HG03575 (cell line): ENCODE data around the gene ACCS.

Experiments
- ATAC-seq: cut with Tn5 transposase; IDR thresholded peaks from one replicate; pipeline ENCODE4 v1.9.1; 2021; ENCODE audit not compliant: unreplicated experiment, insufficient number of reproducible peaks, low FRiP score; ENCODE audit errors: extremely low read depth

The ACCS gene

GRCh38 chr11:44034639-44035038 lies 31.4 kb upstream of the ACCS start:
- ATAC-seq, result no peak

- ATAC-seq, result no peak
These were observed 29.0 kb upstream of the ACCS start for GRCh38 chr11:44036811-44037657.

DNA sequence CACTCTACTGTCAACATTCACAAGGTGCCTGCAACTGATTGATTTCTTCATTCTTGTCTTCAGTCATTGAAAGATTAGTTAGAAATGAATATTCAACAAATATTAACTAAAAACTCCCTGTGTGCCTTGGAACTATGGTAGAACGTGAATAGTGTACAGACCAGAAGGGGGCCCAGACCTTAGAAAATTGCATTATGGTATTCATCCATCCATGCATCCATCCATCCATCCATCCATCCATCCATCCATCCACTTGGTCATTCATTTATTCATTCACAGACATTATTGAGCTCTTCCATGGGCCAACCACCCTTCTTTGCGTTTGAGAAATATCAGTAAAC lies 28.4 kb upstream of the ACCS start:
- no peak for ATAC-seq

- no peak for ATAC-seq
These were observed 22.9 kb upstream of the ACCS start for GRCh38 chr11:44043157-44043556.

DNA sequence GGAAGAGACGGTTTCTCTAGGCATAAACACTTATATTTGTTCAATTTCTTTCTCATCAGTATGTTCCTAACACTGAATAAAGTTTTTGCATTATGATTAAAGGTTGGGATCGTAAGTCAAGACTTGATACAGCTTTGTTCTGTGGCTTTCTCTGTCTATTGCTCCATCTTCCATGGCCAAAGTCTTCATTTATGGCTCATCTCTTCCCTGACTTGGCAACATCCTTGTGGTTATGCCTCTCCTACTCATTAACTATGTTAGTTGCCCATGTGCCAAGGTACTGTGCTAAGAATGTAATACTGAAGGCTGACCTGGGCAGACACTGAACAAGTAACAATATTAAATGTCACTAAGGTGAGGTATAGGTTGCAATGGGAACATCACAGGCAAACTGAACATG lies 19.9 kb upstream of the ACCS start:
- ATAC-seq, result no peak

- no peak for ATAC-seq
These were observed 18.8 kb upstream of the ACCS start for GRCh38 chr11:44047298-44047697.

- ATAC-seq, result no peak
These were observed 18.1 kb upstream of the ACCS start, which contains the start of gene ACCSL for GRCh38 chr11:44047931-44048431. ACCSL (plus strand) TSS chr11:44047981; CDS start chr11:44048037, 56 bp downstream.

GRCh38 chr11:44049832-44050231 lies 16.2 kb upstream of the ACCS start:
- ATAC-seq, result no peak

GRCh38 chr11:44051171-44051570 lies 14.9 kb upstream of the ACCS start:
- ATAC-seq, result no peak

GRCh38 chr11:44057340-44057739 lies 8.7 kb upstream of the ACCS start:
- ATAC-seq, result no peak

GRCh38 chr11:44058275-44058674 lies 7.8 kb upstream of the ACCS start:
- no peak for ATAC-seq

- ATAC-seq, result no peak
These were observed 859 bp upstream of the ACCS start for GRCh38 chr11:44065161-44065661.

DNA sequence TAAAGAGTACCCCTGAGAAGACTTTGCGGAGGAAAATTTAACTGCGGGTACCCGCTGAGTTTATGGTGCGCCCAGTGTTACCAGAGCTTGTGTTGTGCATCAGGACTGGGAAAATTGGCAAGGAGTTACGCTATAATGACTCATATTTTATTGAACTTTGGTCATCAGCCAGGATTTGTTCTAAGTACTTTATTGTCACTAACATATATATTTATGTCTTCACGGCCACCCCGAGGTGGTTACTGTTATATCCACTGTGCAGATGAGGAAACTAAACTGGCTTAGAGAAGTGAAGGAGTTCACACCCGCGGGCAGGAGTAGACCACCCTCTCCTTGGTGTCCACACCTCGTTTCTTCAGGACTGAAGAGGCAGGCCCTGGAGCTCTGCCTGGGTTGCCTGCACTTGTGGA lies 667 bp downstream of the ACCS start:
- ATAC-seq, result no peak

DNA sequence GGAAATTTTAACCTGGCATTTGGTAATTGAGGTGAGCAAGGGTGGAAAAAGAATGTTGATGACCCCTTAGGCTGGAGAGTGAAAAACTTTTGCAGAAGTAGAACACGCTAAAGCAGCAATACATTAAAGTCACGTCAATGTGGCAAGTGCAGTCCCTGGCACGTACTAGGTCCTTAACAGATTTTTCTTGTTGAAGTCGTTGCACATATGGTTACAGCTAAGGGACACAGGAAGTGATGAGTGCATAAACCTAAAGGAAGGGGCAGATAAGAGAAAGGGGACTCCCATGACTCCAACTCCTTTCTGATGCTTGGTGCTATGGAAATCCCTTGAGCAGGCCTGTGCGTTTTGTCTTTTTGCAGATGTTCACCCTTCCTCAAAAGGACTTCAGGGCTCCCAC lies 1.2 kb downstream of the ACCS start:
- ATAC-seq, result no peak

GRCh38 chr11:44068180-44068579 lies 2.1 kb downstream of the ACCS start:
- ATAC-seq, result no peak

DNA sequence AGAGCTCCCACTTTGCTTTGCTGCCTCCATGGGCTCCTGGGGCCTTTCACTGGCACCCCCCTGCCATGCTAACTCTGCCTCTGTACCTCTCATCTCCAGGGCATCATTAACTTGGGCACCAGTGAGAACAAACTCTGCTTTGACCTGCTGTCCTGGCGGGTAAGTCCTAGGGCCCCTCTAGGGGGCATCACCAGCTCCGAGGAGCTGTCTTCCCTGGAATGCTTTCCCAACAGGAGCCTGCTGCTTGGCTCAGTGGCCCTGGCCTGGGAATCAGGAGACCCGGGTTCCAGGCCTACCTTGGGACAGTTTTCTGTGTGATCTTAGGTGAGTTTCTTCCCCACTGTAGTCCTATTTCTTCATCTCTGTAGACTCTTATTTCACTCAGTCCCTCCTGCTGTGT lies 5.1 kb downstream of the ACCS start:
- no peak for ATAC-seq

DNA sequence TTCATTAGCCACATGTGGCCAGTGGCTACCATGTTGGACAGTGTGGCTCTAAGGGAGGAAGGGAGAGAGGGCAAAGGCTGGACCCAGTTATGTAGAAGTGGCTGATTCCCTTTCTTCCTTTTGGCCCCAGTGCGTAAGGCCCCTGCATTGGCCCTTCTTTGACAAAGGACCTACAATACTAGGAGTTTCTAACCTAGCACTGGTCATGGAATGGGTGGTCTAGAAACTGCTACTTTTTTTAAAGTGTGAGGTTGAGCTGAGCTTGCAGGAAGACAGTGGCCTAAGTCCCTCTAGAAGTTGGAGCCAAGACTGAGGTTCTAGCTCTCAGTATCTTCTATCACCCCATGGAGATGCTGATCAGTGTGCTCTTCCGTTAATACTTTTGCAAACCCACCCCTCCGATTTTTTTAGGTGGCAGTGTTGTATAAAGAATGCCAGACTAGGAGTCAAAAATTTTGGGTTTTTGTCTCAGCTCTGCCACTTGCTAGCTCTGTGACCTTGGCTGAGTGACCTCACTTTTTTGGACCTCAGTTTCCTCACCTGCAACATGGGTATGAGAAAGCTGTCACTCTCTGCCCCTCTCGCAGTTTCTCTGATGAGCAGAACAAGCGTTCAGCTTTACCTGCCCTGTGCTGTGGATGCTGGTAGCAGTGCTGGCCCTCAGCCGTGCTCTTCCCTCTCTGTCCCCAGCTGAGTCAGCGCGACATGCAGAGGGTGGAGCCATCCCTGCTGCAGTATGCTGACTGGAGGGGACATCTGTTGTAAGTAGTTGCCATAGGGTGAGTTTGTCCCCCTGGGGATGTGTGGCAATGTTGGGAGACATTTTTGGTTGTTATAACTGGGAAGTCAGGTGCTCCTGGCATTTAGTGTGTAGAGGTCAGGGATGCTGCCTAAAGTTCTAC lies 6.9 kb downstream of the ACCS start:
- ATAC-seq, result no peak

GRCh38 chr11:44078794-44079193 lies 12.7 kb downstream of the ACCS start:
- ATAC-seq, result no peak

GRCh38 chr11:44079376-44079775 lies 13.3 kb downstream of the ACCS start:
- ATAC-seq, result no peak

DNA sequence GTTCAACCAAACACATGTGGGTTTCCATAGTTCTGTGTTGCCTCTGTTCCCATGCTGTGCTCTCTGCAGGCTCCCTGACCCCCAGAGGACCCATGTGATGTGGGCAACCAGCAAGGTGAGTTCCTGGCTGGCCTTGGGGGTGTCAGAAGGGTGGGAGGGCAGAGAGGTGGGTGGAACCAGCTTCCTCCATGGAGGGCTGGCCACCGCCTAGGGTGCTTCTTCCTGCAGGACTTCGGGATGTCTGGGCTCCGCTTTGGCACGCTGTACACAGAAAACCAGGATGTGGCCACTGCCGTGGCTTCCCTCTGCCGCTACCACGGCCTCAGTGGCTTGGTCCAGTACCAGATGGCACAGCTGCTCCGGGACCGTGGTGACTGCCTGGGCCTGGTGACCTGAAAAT lies 14.9 kb downstream of the ACCS start:
- no peak for ATAC-seq
